HepG2 (cell line): ENCODE results near the gene ARG1. TPM values are rescaled to one million over a fixed set of nuclear protein-coding genes. Genes with fewer than 3 reads are reported as not detected.
A peak's percentile ranks its signal among the peaks of the same experiment; 100 is the strongest.

Experiments
- BRCA1 ChIP-seq: sonication (generic); formaldehyde crosslinking; IDR thresholded peaks from 2 replicates; pipeline ENCODE4 v1.4.0; 2020; ENCODE audit warnings: missing genetic modification reagents
- CENPT ChIP-seq: sonication (generic); formaldehyde crosslinking; IDR thresholded peaks from 2 replicates; pipeline ENCODE4 v1.8.0; 2022; ENCODE audit warnings: low read depth, mild to moderate bottlenecking, moderate library complexity, missing genetic modification reagents
- EZH2 ChIP-seq: conservative IDR thresholded peaks from 2 replicates; pipeline ENCODE4 v1.6.1; 2012; ENCODE audit warnings: mild to moderate bottlenecking, low read depth, low read length, moderate library complexity
- HOXA3 ChIP-seq: sonication (generic); formaldehyde crosslinking; IDR thresholded peaks from 2 replicates; pipeline ENCODE4 v1.5.0; 2020; ENCODE audit warnings: missing genetic modification reagents
- KLF15 ChIP-seq: sonication (generic); formaldehyde crosslinking; IDR thresholded peaks from 2 replicates; pipeline ENCODE4 v1.8.1; 2023; ENCODE audit warnings: borderline replicate concordance, mild to moderate bottlenecking, inconsistent platforms, missing genetic modification reagents, mixed read lengths
- POLR2AphosphoS2 ChIP-seq: IDR thresholded peaks from 2 replicates; pipeline ENCODE4 v1.6.1; 2011; ENCODE audit warnings: low read depth, low read length, improper control_type of control experiment
- SNRNP70 ChIP-seq: fragments of 200-400 bp; formaldehyde crosslinking; IDR thresholded peaks from 2 replicates; pipeline ENCODE4 v1.6.1; 2017; ENCODE audit warnings: mild to moderate bottlenecking, low read depth, low read length, moderate library complexity
- ZBTB21 ChIP-seq: sonication (generic); formaldehyde crosslinking; IDR thresholded peaks from 2 replicates; pipeline ENCODE4 v1.4.0; 2020; ENCODE audit warnings: missing genetic modification reagents
- ZFYVE20 ChIP-seq: sonication (generic); formaldehyde crosslinking; IDR thresholded peaks from 2 replicates; pipeline ENCODE4 v1.8.0; 2023; ENCODE audit warnings: low read depth, mild to moderate bottlenecking, moderate library complexity, missing genetic modification reagents, borderline replicate concordance
- ZNF468 ChIP-seq: sonication (generic); formaldehyde crosslinking; IDR thresholded peaks from 2 replicates; pipeline ENCODE4 v1.8.0; 2022; ENCODE audit warnings: mild to moderate bottlenecking, moderate library complexity, missing genetic modification reagents
- ZSCAN22 ChIP-seq: sonication (generic); formaldehyde crosslinking; IDR thresholded peaks from 2 replicates; pipeline ENCODE4 v1.4.0; 2020; ENCODE audit warnings: mild to moderate bottlenecking, missing genetic modification reagents
- ZSCAN29 ChIP-seq: sonication (generic); formaldehyde crosslinking; conservative IDR thresholded peaks from 2 replicates; pipeline ENCODE4 v1.4.0; 2020; ENCODE audit warnings: mild to moderate bottlenecking, missing genetic modification reagents
- polyA plus RNA-seq, 8 experiments: library from polyadenylated mRNA; depleted of rRNA in 3 of 8; stranded (reverse) in 7 of 8; unstranded in 1 of 8; fragments of >200 nt; fragmentation: Illumina TruSeq in 4 of 8; extraction: Trizol in 4 of 8; gene quantifications; 2 replicates each; pipeline versions ENCODE4 v1.2.1 to v1.2.3, GENCODE V29; 2011 to 2016; ENCODE audit warnings: low read depth in 4 of 8, missing spikeins in 1 of 8, mixed read lengths in 1 of 8; ENCODE audit not compliant: insufficient read depth in 1 of 8
- total RNA-seq, 5 experiments: library from RNA; depleted of rRNA; stranded (reverse); fragments of >200 nt; fragmentation: Illumina TruSeq; extraction: Trizol; gene quantifications; 2 replicates each; pipeline ENCODE4 v1.2.3, GENCODE V29; 2016; ENCODE audit warnings: low read depth in 1 of 5
- TF ChIP-seq, protein P1 (sequence below): sonication (generic); formaldehyde crosslinking; IDR thresholded peaks from 2 replicates; pipeline ENCODE4 v1.5.0; 2020; ENCODE audit warnings: missing genetic modification reagents
- TF ChIP-seq, protein P2 (sequence below), 2 experiments: sonication (generic) in 1 of 2; formaldehyde crosslinking in 1 of 2; IDR thresholded peaks; 2 replicates each; pipeline versions ENCODE4 v1.5.1 to v1.6.1; 2011 to 2020; ENCODE audit warnings: borderline replicate concordance in 1 of 2, low read depth in 1 of 2, low read length in 1 of 2, mild to moderate bottlenecking in 1 of 2, missing genetic modification reagents in 1 of 2, moderate library complexity in 1 of 2
- TF ChIP-seq, protein P3 (sequence below): sonication (generic); formaldehyde crosslinking; IDR thresholded peaks from 2 replicates; pipeline ENCODE4 v1.8.1; 2022; ENCODE audit warnings: low read depth, mild to moderate bottlenecking, missing genetic modification reagents
- TF ChIP-seq, protein P4 (sequence below): sonication (generic); formaldehyde crosslinking; IDR thresholded peaks from 2 replicates; pipeline ENCODE4 v1.4.0; 2020; ENCODE audit warnings: mild to moderate bottlenecking, missing genetic modification reagents
- TF ChIP-seq, protein P5 (sequence below): sonication (generic); formaldehyde crosslinking; IDR thresholded peaks from 2 replicates; pipeline ENCODE4 v1.5.0; 2020; ENCODE audit warnings: mild to moderate bottlenecking, missing genetic modification reagents

Gene ARG1
- total and polyA plus RNA-seq, 2 of the 13 experiments (the other 11 are each of a cell fraction or from before 2014, with no cell fraction given) = 2.2 to 11.2 TPM

DNA sequence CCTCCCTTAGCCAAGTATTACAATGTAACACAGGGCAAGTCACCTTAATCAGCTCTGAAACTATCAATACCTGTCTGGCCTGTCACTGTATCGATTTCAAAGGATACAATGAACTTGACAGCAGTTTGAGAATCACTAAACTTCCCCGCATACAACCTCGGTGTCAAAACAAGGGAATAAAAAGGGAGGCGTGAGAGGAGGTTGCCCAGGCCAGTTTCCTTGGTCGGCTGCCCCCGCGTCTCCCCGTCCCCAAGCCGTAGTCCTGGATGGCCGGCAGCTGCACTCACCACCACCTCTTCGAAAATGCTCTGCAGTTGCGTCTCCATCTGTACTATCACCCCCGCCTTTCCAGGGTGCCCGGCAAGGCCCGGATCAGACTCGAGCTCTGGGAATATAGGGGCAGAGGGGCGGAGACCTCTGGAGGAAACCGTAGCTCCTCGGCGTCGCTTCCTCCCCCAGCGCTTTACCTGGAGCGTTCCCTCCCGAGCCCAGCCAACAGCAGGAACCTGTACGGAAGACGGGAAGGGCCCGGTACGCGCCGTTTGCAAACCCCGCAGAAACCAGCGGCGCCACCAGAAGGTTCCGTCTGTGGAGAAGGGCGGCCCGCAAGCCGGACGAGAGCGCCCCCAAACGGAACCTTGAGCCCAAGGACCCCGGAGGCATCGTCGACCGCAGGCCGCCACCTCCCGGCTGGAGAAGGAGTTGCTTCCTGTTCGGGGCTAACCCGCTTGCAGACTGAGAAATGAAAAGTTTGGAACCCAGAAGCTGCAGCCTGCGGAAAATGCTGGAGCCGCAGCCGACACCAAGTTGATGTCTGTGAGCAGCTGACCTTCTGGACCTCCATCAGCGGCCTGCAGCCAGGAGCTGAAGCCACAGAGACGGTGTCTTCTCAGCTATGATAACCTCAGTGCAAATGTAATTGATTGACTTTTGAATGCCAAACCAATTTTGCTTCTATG lies 55.0 kb downstream of the ARG1 start, which contains the start of gene MED23 (continued):
- TF ChIP-seq, protein P1, sequence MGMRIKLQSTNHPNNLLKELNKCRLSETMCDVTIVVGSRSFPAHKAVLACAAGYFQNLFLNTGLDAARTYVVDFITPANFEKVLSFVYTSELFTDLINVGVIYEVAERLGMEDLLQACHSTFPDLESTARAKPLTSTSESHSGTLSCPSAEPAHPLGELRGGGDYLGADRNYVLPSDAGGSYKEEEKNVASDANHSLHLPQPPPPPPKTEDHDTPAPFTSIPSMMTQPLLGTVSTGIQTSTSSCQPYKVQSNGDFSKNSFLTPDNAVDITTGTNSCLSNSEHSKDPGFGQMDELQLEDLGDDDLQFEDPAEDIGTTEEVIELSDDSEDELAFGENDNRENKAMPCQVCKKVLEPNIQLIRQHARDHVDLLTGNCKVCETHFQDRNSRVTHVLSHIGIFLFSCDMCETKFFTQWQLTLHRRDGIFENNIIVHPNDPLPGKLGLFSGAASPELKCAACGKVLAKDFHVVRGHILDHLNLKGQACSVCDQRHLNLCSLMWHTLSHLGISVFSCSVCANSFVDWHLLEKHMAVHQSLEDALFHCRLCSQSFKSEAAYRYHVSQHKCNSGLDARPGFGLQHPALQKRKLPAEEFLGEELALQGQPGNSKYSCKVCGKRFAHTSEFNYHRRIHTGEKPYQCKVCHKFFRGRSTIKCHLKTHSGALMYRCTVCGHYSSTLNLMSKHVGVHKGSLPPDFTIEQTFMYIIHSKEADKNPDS = peak; percentile 96
- TF ChIP-seq, protein P2, sequence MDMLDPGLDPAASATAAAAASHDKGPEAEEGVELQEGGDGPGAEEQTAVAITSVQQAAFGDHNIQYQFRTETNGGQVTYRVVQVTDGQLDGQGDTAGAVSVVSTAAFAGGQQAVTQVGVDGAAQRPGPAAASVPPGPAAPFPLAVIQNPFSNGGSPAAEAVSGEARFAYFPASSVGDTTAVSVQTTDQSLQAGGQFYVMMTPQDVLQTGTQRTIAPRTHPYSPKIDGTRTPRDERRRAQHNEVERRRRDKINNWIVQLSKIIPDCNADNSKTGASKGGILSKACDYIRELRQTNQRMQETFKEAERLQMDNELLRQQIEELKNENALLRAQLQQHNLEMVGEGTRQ (IDR thresholded peaks at IDR 0.05; ENCODE audit: low read depth, low read length) = no peak
- TF ChIP-seq, protein P2 (CRISPR knock-in tag; IDR thresholded peaks at IDR 0.05; ENCODE audit: borderline replicate concordance) = peak; percentile 10; the same call in 1 of the 2 replicates
- TF ChIP-seq ZSCAN29 (CRISPR knock-in tag) (peak; percentile 98), EZH2 (no peak), ZSCAN22 (CRISPR knock-in tag) (peak; percentile 82), CENPT (CRISPR knock-in tag) (no peak), KLF15 (CRISPR knock-in tag) (peak; percentile 94), SNRNP70 (no peak), HOXA3 (CRISPR knock-in tag) (peak; percentile 99), ZBTB21 (CRISPR knock-in tag) (peak; percentile 71; the same call in 1 of the 2 replicates), POLR2AphosphoS2 (no peak), BRCA1 (CRISPR knock-in tag) (peak; percentile 94; the same call in 1 of the 2 replicates), ZNF468 (CRISPR knock-in tag) (no peak), ZFYVE20 (CRISPR knock-in tag) (peak; percentile 81; the same call in 1 of the 2 replicates)
- TF ChIP-seq, protein P3, sequence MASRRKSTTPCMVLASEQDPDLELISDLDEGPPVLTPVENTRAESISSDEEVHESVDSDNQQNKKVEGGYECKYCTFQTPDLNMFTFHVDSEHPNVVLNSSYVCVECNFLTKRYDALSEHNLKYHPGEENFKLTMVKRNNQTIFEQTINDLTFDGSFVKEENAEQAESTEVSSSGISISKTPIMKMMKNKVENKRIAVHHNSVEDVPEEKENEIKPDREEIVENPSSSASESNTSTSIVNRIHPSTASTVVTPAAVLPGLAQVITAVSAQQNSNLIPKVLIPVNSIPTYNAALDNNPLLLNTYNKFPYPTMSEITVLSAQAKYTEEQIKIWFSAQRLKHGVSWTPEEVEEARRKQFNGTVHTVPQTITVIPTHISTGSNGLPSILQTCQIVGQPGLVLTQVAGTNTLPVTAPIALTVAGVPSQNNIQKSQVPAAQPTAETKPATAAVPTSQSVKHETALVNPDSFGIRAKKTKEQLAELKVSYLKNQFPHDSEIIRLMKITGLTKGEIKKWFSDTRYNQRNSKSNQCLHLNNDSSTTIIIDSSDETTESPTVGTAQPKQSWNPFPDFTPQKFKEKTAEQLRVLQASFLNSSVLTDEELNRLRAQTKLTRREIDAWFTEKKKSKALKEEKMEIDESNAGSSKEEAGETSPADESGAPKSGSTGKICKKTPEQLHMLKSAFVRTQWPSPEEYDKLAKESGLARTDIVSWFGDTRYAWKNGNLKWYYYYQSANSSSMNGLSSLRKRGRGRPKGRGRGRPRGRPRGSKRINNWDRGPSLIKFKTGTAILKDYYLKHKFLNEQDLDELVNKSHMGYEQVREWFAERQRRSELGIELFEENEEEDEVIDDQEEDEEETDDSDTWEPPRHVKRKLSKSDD = peak; percentile 86; the same call in 1 of the 2 replicates
- TF ChIP-seq, protein P4, sequence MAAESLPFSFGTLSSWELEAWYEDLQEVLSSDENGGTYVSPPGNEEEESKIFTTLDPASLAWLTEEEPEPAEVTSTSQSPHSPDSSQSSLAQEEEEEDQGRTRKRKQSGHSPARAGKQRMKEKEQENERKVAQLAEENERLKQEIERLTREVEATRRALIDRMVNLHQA (CRISPR knock-in tag) = peak; percentile 88
- TF ChIP-seq, protein P5, sequence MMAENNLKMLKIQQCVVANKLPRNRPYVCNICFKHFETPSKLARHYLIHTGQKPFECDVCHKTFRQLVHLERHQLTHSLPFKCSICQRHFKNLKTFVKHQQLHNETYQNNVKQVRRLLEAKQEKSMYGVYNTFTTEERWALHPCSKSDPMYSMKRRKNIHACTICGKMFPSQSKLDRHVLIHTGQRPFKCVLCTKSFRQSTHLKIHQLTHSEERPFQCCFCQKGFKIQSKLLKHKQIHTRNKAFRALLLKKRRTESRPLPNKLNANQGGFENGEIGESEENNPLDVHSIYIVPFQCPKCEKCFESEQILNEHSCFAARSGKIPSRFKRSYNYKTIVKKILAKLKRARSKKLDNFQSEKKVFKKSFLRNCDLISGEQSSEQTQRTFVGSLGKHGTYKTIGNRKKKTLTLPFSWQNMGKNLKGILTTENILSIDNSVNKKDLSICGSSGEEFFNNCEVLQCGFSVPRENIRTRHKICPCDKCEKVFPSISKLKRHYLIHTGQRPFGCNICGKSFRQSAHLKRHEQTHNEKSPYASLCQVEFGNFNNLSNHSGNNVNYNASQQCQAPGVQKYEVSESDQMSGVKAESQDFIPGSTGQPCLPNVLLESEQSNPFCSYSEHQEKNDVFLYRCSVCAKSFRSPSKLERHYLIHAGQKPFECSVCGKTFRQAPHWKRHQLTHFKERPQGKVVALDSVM = peak; percentile 88
